ENCODE results near the gene ZNF511.

- TF ChIP-seq GATA2 (IDR thresholded peaks at IDR 0.05; ENCODE audit: low read depth, low read length), result no peak
- no peak for TF ChIP-seq GATA3 (IDR thresholded peaks at IDR 0.05; ENCODE audit: low read depth, low read length)
Measured at GRCh38 chr10:133349160-133349568, 40.5 kb downstream of the ZNF511 start.

Measured in SH-SY5Y (cell line).